ENCODE results near the gene SOX5.

GRCh38 chr12:23655112-23655511, 294.4 kb downstream of the SOX5 start:
- no peak for TF ChIP-seq SPI1 (IDR thresholded peaks at IDR 0.05; ENCODE audit: low read depth, low read length)
- no peak for TF ChIP-seq POLR2A (IDR thresholded peaks at IDR 0.05; ENCODE audit: low read depth, low read length)
- TF ChIP-seq POLR2AphosphoS5 (IDR thresholded peaks at IDR 0.05; ENCODE audit: low read depth, low read length) = no peak
- no peak for TF ChIP-seq PAX5 (IDR thresholded peaks at IDR 0.05; ENCODE audit: insufficient read depth, low read length, severe bottlenecking)
